HUES64 (cell line): ENCODE results near the gene TWIST2. TPM values are rescaled to one million over a fixed set of nuclear protein-coding genes. Genes with fewer than 3 reads are reported as not detected.
A peak's percentile ranks its signal among the peaks of the same experiment; 100 is the strongest.

Experiments used
- H3K27ac ChIP-seq: 2 replicates; pipeline ENCODE4 v1.7.0; 2013; ENCODE audit warnings: low read depth, low read length, inconsistent platforms
- H3K27me3 ChIP-seq: 2 replicates; pipeline ENCODE4 v1.6.1; 2013; ENCODE audit warnings: mild to moderate bottlenecking, low read length; ENCODE audit not compliant: insufficient read depth
- H3K36me3 ChIP-seq: 2 replicates; pipeline ENCODE4 v1.6.1; 2013; ENCODE audit warnings: mild to moderate bottlenecking, low read length; ENCODE audit not compliant: insufficient read depth
- H3K4me1 ChIP-seq: 2 replicates; pipeline ENCODE4 v1.6.1; 2013; ENCODE audit warnings: mild to moderate bottlenecking, low read length, moderate library complexity; ENCODE audit not compliant: insufficient read depth
- H3K4me3 ChIP-seq: 2 replicates; pipeline ENCODE4 v1.5.1; 2013; ENCODE audit warnings: mild to moderate bottlenecking, low read length, moderate library complexity
- H3K9ac ChIP-seq: 2 replicates; pipeline ENCODE4 v1.6.1; 2013; ENCODE audit warnings: mild to moderate bottlenecking, low read depth, low read length
- H3K9me3 ChIP-seq: 2 replicates; pipeline ENCODE4 v1.6.1; 2013; ENCODE audit warnings: low read depth, low read length; ENCODE audit not compliant: insufficient read depth
- WGBS: fragments of 150-250, 120-280 bp; methylation state at CpG from one replicate; pipeline ENCODE4 v1.1.7; 2013; ENCODE audit warnings: missing lambda C conversion rate; 5-methylcytosine and 5-hydroxymethylcytosine counted together
- polyA plus RNA-seq, 2 experiments: library from polyadenylated mRNA; stranded (reverse); fragments of 50-300 nt; gene quantifications; one replicate each; pipeline ENCODE4 v1.2.3, GENCODE V29; 2013

Gene TWIST2
- polyA plus RNA-seq (2013, experiment 1 of 2), result 1.9 TPM
- 3.5 TPM for polyA plus RNA-seq (2013, experiment 2 of 2)

DNA sequence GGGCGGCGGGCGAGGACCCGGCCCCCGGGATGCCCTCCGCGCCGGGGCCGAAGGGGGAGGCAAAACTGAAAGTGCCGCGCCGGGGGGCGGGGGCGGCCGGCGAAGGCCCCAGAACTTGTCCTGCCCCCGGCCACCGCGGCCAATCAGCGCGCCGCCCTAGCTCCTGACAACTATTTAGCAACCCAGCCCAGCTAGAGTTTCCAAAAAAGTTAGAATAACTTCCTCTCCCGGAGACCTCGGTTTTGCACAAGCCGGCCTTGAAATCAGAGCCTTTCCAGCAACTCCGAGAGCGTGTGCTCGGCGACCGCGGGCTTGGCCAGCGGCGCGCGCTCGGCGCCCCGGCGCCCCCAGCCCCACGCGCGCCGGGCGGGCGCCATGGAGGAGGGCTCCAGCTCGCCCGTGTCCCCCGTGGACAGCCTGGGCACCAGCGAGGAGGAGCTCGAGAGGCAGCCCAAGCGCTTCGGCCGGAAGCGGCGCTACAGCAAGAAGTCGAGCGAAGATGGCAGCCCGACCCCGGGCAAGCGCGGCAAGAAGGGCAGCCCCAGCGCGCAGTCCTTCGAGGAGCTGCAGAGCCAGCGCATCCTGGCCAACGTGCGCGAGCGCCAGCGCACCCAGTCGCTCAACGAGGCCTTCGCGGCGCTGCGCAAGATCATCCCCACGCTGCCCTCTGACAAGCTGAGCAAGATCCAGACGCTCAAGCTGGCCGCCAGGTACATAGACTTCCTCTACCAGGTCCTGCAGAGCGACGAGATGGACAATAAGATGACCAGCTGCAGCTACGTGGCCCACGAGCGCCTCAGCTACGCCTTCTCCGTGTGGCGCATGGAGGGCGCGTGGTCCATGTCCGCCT, at the start of gene TWIST2:
TWIST2 (plus strand) TSS at position 245 of the 850 bp plus-strand sequence; CDS start at position 376, 131 bp downstream.
- peak within 1 kb of the TSS; percentile 54; the same call in 1 of the 2 replicates for H3K9ac ChIP-seq
- H3K4me1 ChIP-seq, result no peaks in the 10 kb centered on the region
- H3K4me3 ChIP-seq, result peak within 1 kb of the TSS; percentile 49
- H3K36me3 ChIP-seq, result no peaks in the 10 kb centered on the region
- 2% methylated on average over 90 of the region's 90 CpGs for WGBS
- H3K9me3 ChIP-seq, result no peaks in the 10 kb centered on the region
- no peak within 1 kb of the TSS for H3K27ac ChIP-seq
- H3K27me3 ChIP-seq, result peaks cover 98% of the 10 kb centered on the region

DNA sequence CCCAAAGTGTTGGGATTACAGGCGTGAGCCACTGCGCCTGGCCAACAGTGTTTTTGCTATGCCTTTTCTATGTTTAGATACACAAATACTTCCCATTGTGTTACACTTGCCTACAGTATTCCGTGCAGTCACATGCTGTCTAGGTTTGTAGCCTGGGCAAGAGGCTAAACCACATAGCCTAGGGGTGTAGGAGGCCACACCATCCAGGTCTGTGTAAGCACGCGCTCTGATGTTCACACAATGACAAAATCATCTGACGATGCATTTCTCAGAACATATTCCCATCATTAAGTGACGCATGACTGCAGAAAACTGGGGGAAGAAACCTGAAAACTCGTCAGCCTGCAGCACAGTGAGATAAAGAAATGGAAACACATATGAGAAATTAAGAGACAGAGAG, 46.1 kb upstream of the TWIST2 start:
- H3K4me1 ChIP-seq, result no peaks in the 10 kb centered on the region
- H3K36me3 ChIP-seq, result no peaks in the 10 kb centered on the region
- no peak overlapping the region for H3K27ac ChIP-seq
- no peaks in the 10 kb centered on the region for H3K27me3 ChIP-seq
- no peak overlapping the region for H3K9ac ChIP-seq
- WGBS, result 96% methylated on average over 8 of the region's 8 CpGs
- no peaks in the 10 kb centered on the region for H3K9me3 ChIP-seq
- H3K4me3 ChIP-seq, result no peak overlapping the region

DNA sequence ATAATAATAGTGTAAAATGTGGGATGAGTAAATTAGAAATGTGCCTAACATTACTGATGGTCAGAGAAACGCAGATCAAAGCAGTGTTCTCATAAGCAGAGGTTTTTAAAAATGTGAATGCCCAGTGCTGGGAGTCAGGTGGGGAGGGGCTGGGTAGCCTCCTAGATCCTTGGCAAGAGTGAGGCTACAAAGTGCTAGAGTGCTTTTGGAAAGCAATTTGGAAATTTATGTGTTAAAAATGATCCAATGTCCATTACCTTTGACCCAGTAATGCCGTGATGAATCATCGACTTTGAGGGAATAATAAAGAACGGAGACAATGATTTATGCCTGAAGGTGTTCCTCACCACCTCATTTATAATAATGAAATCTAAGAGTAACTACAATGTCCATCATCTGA, 44.9 kb upstream of the TWIST2 start:
- WGBS, result 87% methylated on average over 2 of the region's 4 CpGs
- Histone ChIP-seq H3K9me3 (0 out of 2 replicates have a peak, but pooled peaks cover 2% of the 10 kb centered on the region), H3K27me3 (no peaks in the 10 kb centered on the region), H3K4me1 (no peaks in the 10 kb centered on the region), H3K4me3 (no peak overlapping the region), H3K36me3 (no peaks in the 10 kb centered on the region), H3K9ac (no peak overlapping the region), H3K27ac (no peak overlapping the region)

DNA sequence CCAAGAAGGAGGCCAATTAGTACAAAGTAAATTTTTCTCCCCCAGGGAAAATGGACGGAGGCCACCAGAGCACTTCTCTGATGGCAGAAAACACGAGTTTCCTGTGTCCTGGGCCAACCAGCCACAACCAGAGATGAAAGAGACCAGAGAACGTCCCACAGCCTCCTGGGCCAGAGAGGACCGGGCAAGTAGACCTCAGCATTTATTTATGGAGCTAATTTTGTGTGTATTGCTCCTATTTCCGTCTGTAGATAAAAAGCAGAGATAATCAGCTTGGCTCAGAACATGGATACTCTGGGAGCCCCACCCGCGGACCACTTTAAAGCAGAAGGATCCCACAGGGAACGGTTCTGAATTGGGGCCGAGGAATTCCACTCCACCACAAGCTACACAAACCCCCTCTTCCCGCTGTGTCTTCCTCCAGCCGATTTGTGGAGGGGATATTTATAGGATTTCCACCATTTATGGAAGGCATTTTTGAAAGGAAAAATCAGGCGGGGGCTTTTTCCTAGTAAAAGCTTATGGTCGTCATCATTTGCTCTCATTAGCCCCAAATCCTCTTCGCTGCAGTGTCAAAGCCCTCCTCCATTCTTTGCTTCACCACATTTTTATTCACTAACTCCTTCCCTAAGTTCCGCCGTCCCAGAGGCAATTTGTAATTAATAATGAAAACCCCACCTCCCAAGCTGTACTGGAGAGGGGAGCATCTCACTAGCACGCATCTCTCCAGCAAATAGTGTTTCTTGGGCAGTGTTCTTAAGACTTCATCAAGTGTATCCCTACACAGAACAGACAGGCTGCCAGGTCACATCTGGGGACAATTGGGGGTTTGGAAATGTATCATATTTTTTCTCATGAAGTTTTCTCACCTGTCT, 43.7 kb upstream of the TWIST2 start:
- H3K36me3 ChIP-seq, result no peaks in the 10 kb centered on the region
- no peak overlapping the region for H3K9ac ChIP-seq
- peaks cover 13% of the 10 kb centered on the region for H3K9me3 ChIP-seq
- 90% methylated on average over 14 of the region's 17 CpGs for WGBS
- H3K27ac ChIP-seq, result no peak overlapping the region
- H3K4me1 ChIP-seq, result no peaks in the 10 kb centered on the region
- H3K27me3 ChIP-seq, result no peaks in the 10 kb centered on the region
- H3K4me3 ChIP-seq, result no peak overlapping the region

DNA sequence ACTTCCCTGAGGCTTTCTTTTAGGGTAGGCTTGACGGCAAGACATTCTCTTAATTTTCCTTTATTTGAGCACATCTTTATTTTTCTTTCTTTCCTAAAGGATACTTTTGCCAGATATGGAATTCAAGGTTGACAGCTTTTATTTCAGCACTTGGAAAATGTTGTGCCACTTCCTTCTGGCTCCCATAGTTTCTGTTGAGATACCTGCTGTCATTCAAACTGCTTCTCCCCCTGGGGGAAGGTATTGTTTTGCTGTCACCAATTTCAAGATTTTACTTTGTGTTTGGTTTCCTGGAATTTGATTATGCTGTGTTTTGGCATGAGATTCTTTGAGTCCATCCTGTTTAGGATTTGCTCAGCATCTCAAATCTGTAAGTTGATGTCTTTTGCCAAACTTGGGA, 39.1 kb upstream of the TWIST2 start:
- Histone ChIP-seq H3K4me1 (no peaks in the 10 kb centered on the region), H3K27ac (no peak overlapping the region), H3K4me3 (no peak overlapping the region), H3K9me3 (peaks cover 29% of the 10 kb centered on the region), H3K36me3 (no peaks in the 10 kb centered on the region), H3K27me3 (no peaks in the 10 kb centered on the region), H3K9ac (no peak overlapping the region)
- 93% methylated on average over 1 of the region's 1 CpG for WGBS

DNA sequence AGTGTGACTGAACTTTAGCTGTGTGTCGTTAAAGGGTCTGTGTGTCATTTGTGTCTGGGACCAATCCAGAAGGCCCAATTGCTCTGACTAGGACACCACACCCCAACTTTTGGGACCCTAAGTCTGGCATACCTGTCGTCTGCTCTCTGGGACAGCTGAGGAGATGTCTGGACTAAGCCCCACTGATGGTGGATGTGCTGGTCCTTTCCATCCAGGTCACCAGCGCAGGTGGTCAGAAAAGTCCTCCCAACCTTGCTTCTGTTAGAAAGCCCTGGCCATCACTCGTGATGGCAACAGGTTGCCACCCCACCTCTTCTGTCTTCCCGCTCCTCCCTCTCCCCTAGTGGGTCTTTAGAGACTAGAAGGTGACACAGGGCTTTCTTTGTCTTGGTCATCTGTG, 37.6 kb upstream of the TWIST2 start:
- no peaks in the 10 kb centered on the region for H3K4me1 ChIP-seq
- peaks cover 29% of the 10 kb centered on the region for H3K9me3 ChIP-seq
- H3K27me3 ChIP-seq, result no peaks in the 10 kb centered on the region
- no peaks in the 10 kb centered on the region for H3K36me3 ChIP-seq
- H3K27ac ChIP-seq, result no peak overlapping the region
- H3K9ac ChIP-seq, result no peak overlapping the region
- 91% methylated on average over 4 of the region's 5 CpGs for WGBS
- no peak overlapping the region for H3K4me3 ChIP-seq

DNA sequence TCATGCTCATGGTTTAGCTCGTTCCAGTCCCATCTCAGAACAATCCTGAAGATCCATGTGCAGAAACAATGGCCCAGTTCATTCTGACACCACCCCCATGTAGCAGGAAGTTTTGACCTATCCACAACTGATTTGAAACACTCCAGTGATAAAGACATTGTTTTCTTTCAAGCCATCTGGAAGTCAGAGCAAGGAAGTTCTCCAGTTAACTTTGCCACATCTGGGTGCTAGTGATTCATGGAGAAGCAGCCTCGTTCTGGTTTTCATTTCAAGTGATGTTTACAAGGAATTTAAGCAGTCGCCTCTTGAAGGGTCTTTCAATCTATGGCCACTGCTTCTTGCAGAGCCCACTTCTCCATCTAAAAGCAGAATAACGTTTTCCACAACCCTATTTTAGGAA, 36.6 kb upstream of the TWIST2 start:
- Histone ChIP-seq H3K4me1 (no peaks in the 10 kb centered on the region), H3K27ac (no peak overlapping the region), H3K36me3 (no peaks in the 10 kb centered on the region), H3K9me3 (peaks cover 29% of the 10 kb centered on the region), H3K27me3 (no peaks in the 10 kb centered on the region), H3K4me3 (no peak overlapping the region), H3K9ac (no peak overlapping the region)
- 88% methylated on average over 4 of the region's 4 CpGs for WGBS

DNA sequence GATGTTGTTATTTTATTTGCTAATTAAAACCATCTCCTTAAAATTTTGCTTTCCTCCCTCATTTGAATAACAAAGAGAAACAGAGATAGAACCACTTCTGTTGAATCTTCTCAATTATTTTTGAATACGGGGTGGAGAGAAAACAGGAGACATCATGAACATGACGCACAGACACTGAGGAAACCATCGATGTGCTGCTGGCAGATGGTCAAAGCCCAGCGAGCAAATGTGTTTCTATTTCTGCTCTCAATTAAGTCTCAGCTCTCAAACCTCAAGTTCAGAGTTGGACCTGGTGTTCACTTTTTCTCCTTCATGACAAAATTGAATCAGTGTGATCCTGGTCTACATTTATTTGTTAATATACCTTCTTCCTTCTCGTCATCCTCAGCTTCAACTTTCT, 36.1 kb upstream of the TWIST2 start:
- H3K9ac ChIP-seq, result no peak overlapping the region
- H3K9me3 ChIP-seq, result peaks cover 29% of the 10 kb centered on the region
- H3K27ac ChIP-seq, result no peak overlapping the region
- H3K4me3 ChIP-seq, result no peak overlapping the region
- no peaks in the 10 kb centered on the region for H3K4me1 ChIP-seq
- no peaks in the 10 kb centered on the region for H3K36me3 ChIP-seq
- no peaks in the 10 kb centered on the region for H3K27me3 ChIP-seq
- WGBS, result 96% methylated on average over 4 of the region's 5 CpGs

DNA sequence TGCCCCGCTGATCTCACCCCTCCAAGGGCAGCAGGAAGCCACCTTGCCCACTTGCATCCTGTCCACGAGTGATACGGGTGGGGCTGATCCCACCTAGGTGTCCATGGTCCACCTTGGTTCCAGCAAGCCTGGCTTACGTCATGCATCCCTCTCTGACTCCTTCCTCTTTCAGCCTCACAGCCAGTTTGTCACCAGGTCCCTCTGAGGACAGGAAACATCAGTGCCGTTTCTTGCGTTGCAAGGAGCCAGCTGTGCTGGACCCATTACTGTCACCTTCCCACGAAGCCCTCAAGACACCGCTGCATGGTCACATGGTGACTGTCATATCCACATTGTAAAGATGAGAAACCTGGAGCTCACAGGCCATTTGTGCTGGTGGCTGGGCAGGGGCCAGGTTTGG, 34.8 kb upstream of the TWIST2 start:
- H3K4me1 ChIP-seq, result peaks cover 7% of the 10 kb centered on the region; the same call in 1 of the 2 replicates
- H3K27me3 ChIP-seq, result no peaks in the 10 kb centered on the region
- H3K9ac ChIP-seq, result no peak overlapping the region
- WGBS, result 95% methylated on average over 8 of the region's 8 CpGs
- no peak overlapping the region for H3K27ac ChIP-seq
- no peaks in the 10 kb centered on the region for H3K36me3 ChIP-seq
- no peak overlapping the region for H3K4me3 ChIP-seq
- H3K9me3 ChIP-seq, result peaks cover 25% of the 10 kb centered on the region

DNA sequence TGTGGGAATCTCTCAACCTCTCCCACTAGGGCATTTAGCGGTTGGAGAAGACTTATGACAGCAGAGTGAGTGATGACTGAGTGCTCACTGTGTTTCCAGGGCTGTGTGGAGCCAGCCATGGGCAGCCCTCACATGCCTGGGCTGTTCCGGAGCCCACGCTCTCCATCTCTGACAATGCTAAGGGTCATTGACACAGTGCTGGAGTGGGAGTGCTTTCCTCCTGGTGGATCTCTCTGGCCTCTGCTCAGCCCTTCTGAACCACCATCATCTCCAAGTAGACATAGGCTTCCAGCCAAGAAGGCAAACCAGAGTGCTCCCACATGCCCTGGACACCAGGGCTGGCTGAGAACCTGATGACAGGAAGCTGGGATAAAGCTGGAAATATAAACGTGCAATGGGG, 33.1 kb upstream of the TWIST2 start:
- no peak overlapping the region for H3K4me3 ChIP-seq
- H3K27me3 ChIP-seq, result no peaks in the 10 kb centered on the region
- no peak overlapping the region for H3K9ac ChIP-seq
- no peaks in the 10 kb centered on the region for H3K36me3 ChIP-seq
- WGBS, result 88% methylated on average over 4 of the region's 4 CpGs
- H3K27ac ChIP-seq, result no peak overlapping the region
- H3K9me3 ChIP-seq, result peaks cover 9% of the 10 kb centered on the region
- peaks cover 7% of the 10 kb centered on the region; the same call in 1 of the 2 replicates for H3K4me1 ChIP-seq

DNA sequence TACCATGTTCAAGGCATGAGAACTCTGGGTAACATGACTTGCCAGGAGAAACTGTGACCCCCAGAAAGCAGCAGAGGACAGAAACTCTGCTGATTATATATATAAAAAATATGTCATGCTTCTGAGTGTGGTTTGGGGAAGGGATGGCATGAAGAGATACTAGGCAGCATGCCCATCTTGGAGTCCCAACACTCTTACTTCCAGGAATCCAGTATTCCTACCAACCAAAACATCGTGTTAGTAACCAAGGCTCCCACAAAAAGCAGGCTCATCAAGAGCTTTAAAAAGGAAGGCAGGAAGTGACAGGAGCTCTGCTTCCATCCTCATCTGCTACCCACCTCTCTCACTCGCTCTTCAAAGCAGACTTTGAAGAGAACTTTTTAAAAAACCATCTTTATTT, 31.6 kb upstream of the TWIST2 start:
- WGBS, result 94% methylated on average over 2 of the region's 2 CpGs
- Histone ChIP-seq H3K4me1 (peaks cover 7% of the 10 kb centered on the region; the same call in 1 of the 2 replicates), H3K4me3 (no peak overlapping the region), H3K36me3 (no peaks in the 10 kb centered on the region), H3K27ac (no peak overlapping the region), H3K27me3 (no peaks in the 10 kb centered on the region; the same call in 1 of the 2 replicates), H3K9ac (no peak overlapping the region), H3K9me3 (0 out of 2 replicates have a peak, but pooled peaks cover 3% of the 10 kb centered on the region)
